GM18505 (cell line): ENCODE data around the gene SLC31A2.
"Not testable (repeated sequence)": the region's sequence is repeated elsewhere in the genome, so short reads cannot be mapped to it uniquely, and the experiment has no call there.

Experiments used
- ATAC-seq: cut with Tn5 transposase; IDR thresholded peaks from one replicate; pipeline ENCODE4 v1.9.1; 2021; ENCODE audit not compliant: unreplicated experiment
- POLR2A ChIP-seq: IDR thresholded peaks from 4 replicates; pipeline ENCODE4 v1.6.1; 2011; ENCODE audit warnings: borderline replicate concordance; ENCODE audit not compliant: insufficient read depth, insufficient read length; ENCODE audit errors: extremely low read depth

SLC31A2 gene

GRCh38 chr9:113139225-113139829 lies 11.5 kb upstream of the SLC31A2 start:
- TF ChIP-seq POLR2A: no peak
- ATAC-seq: no peak

- TF ChIP-seq POLR2A: no peak
Measured at GRCh38 chr9:113139953-113140352, 10.9 kb upstream of the SLC31A2 start.

DNA sequence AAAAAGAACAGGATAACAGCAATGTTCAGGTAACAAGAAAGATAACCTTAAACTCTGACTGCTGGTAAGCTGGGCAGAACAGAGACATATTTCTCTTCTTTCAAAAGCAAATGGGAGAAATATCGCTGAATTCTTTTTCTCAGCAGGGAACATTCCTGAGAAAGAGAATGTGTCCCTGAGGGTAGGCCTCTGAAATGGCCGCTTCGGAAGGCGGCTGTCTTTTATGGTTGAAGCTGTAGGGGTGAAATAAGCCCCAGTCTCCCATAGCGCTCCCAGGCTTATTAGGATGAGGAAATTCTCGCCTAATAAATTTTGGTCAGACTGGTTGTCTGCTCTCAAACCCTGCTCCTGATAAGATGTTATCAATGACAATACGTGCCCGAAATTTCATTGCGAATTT lies 9.9 kb upstream of the SLC31A2 start:
- not testable (repeated sequence) for ATAC-seq

More at GRCh38 chr9:113139953-113140352, 10.9 kb upstream of the SLC31A2 start:
- ATAC-seq: no peak

DNA sequence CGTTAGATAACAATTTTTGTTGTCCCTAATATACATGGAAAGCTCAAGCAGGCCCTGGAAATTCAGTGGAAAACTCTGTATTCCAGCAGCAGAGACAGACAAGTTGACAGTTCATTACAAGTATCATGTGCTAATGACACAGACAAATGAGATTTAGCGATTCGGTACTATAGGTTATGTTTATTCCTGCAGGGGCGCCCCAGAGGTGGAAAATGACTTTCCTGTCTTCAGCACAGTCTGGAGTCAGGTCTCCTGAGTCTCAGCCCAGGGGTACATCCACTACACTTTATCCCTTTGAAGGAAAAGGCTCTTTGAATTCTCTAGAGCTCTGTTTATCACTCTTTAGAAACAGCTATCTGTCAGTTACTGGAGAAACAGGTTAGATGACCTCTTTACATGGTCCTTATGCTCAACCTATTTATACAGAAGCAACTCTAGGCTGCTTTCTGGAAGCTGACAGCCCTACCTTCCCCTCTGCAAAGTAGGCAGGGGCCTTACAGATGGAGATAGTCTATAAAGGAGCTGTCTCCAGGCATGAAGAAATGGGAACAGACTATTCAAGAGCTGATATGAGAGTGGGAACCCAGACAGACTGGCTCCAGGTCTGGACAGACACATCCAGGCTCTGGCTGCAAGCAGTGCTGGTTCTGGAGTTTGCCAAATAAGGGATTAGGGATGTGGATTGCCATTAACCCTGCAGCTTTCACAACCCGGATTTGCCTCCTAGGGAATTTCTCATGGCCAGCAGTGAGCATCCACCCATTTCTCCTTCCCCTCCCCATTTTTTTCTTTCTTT lies 7.2 kb upstream of the SLC31A2 start:
- no peak for TF ChIP-seq POLR2A
- ATAC-seq: no peak

DNA sequence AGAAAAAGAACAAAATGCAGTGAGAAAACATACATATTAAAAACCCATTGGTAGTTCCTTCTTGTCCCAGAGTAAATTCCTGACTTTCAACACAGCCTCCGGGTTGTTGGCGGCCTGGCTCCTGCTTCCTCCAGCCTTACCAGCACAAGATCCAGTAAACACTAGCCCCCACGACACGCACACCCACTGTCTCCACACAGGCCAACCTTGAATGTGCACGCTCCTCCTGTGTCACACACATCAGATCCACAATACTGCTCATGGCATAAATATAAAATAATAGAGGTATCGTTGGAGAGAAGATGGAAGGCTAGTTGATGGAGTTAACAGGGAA lies 2.5 kb upstream of the SLC31A2 start:
- no peak for TF ChIP-seq POLR2A
- no peak for ATAC-seq

- no peak for ATAC-seq
- no peak for TF ChIP-seq POLR2A
Measured at GRCh38 chr9:113148781-113149510, 1.9 kb upstream of the SLC31A2 start.

DNA sequence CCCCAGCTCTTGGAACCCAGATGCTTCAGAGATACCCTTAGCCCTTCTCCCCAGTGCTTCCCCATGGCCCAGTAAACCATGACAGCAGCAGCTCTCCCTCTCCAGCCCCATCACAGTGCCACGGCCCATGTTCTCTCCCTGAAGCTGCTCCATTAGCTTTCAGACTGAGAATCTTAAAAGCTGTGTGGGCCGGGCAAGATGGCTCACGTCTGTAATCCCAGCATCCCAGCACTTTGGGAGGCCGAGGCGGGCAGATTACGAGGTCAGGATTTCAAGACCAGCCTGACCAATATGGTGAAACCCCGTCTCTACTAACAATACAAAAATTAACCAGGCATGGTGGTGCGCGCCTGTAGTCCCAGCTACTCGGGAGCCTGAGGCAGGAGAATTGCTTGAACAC lies 1.2 kb upstream of the SLC31A2 start:
- not testable (repeated sequence) for ATAC-seq

DNA sequence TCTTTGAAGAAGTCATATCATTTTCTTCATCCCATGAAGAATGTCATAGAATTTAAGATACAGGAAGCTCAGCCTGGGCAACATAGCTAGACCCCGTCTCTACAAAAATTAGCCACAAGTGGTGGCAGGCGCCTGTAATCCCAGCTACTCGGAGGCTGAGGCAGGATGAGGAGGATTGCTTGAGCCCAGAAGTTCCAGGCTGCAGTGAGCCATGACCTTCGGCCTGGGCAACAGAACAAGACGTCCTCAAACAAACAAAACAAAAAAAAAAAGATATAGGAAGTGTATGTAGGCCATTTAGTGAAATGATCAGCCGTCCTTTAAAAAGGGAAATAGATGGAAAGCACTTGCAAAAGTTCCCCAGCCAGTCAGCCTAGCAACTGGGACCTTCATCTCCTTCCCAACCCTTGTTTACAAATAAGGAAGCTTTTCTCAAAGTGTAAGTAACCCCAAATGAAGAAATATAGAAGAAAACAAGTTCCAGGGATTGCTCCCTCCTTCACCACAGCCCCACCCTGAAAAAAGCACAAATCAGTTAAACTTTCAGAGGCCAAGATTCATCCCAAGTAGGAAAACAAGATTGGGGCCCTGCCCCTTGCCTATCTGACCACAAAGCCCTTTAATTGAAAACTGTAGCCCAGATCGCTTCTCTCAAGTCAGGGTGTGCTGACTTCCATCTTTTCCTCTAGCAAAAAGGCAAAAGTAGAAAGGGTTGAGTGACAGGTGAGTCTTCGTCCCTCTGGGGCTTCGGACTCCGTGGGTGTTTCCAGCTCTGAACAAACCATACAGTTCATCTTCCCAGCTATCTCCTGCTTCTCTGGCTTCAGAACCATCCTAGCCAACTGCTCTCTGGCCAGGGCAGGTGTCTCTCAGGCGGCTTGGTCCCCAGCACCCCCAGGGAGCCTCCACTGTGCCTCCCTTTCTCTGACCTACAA lies 1.2 kb downstream of the SLC31A2 start:
- ATAC-seq: no peak
- TF ChIP-seq POLR2A: no peak

DNA sequence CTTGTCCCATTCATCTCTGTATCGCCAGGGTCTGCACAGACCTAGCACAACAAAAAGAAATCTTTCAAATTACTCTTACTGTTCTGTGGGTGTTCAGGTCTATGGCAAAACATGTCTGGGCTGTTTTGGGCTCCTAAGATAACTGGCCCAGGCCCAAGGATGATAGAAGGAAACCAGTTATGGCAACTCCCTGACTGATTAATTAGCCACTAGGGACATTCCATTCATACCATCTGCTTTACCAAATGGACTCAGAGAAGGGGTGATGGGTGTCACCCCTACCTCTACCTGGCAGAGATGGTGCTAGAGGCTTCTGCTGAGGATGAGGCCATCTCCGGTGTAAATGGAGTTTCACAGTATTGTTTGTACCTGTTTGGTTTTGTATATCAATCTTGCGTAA lies 1.9 kb downstream of the SLC31A2 start:
- no peak for ATAC-seq
- no peak for TF ChIP-seq POLR2A

DNA sequence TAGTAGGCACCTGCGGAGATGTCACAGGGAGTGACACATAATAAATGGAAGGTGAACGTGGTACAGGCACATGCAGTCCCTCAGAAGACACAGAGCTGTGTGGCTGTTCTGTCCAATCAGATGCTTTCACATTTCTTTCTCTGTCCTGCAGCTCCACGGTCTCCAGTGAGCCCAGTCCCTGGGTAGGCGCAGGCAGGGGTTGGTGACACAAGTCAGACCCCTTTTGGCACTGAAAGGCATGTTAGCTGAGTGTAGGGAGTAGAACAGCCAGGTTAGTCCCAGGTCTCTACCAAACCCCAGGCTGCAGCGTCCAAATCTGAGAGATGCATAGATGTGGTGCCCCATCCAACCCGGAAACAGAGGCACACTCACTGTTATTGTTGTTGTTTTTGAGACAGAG lies 2.8 kb downstream of the SLC31A2 start:
- ATAC-seq: no peak
- no peak for TF ChIP-seq POLR2A

DNA sequence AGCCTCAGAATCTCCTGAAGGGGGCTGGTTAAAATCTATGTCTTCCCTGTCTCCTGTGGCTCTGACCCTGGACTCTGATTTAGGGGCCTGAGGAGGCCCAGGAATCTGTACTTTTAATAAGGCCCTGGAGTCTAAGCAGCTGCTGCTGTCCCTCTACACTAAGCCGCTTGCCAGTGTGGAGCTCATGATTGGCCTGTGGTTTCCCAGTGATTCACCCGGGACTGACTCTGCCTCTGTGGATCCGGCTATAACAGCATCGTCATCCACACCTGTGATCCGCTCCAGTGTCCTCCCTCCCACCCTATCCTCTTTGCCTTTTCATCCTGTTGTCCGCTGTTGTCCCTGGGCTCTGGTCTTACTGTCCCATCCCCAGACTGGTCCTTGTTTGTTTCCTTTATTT lies 3.7 kb downstream of the SLC31A2 start:
- no peak for ATAC-seq
- TF ChIP-seq POLR2A: no peak

- TF ChIP-seq POLR2A: no peak
- no peak for ATAC-seq
Measured at GRCh38 chr9:113154946-113155345, 4.1 kb downstream of the SLC31A2 start.

DNA sequence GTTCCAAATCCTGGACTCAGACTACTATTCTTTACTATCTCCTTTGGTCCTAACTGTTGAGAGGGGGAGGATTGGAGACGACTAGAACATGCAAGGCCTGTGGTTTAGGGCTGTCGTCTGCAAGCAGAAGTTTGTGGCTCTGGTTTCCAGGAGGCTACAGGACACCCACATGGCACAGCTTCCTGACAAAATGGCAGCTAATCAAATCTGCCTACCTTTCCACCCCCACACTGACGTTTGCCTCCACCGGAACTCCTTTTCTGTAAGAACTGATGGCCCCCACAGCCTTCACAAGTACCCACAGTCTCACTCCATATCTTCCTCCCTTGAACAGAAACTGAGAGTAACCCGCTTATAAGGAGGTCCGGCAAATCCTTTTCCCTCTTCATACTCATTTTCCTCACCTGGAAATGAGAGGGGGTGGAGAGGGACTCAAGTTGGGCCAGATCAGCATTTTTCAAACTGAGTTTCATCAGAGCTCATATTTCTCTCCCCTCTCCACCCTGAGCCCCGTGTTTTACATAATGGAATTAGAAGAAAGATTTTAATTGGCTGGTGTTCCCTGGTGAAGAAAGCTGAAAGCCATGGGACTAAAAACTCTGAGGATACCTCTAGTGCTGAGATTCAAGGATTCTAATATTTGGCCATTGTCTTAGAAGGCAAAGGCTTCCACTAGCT lies 5.2 kb downstream of the SLC31A2 start:
- no peak for ATAC-seq

More for the DNA sequence above, 5.2 kb downstream of the SLC31A2 start:
- TF ChIP-seq POLR2A: no peak
